Measurements from ENCODE around the gene OPN1MW3.
"Not testable (repeated sequence)": the region's sequence is repeated elsewhere in the genome, so short reads cannot be mapped to it uniquely, and the experiment has no call there.

OPN1MW3 gene

GRCh38 chrX:154257282-154257681, at the start of gene OPN1MW3:
TSS of gene OPN1MW3 (plus strand) at chrX:154257582. CDS start at chrX:154257620, 38 bp downstream.
- not testable (repeated sequence) for DNase-seq

- not testable (repeated sequence) for DNase-seq
Measured at GRCh38 chrX:154209670-154210418, 47.5 kb upstream of the OPN1MW3 start.

GRCh38 chrX:154211057-154211456, 46.3 kb upstream of the OPN1MW3 start:
- DNase-seq: not testable (repeated sequence)

- not testable (repeated sequence) for DNase-seq
Measured at GRCh38 chrX:154211499-154211898, 45.9 kb upstream of the OPN1MW3 start.

GRCh38 chrX:154219456-154219855, 37.9 kb upstream of the OPN1MW3 start, which contains the start of gene OPN1MW2:
TSS of gene OPN1MW2 (plus strand) at chrX:154219756. CDS start at chrX:154219816, 60 bp downstream.
- DNase-seq: not testable (repeated sequence)

- not testable (repeated sequence) for DNase-seq
Measured at GRCh38 chrX:154225292-154225691, 32.1 kb upstream of the OPN1MW3 start.

GRCh38 chrX:154226706-154227105, 30.7 kb upstream of the OPN1MW3 start:
- not testable (repeated sequence) for DNase-seq

GRCh38 chrX:154231443-154231842, 25.9 kb upstream of the OPN1MW3 start:
- DNase-seq: not testable (repeated sequence)

- not testable (repeated sequence) for DNase-seq
Measured at GRCh38 chrX:154233620-154234019, 23.8 kb upstream of the OPN1MW3 start.

- not testable (repeated sequence) for DNase-seq
Measured at GRCh38 chrX:154238939-154239559, 18.3 kb upstream of the OPN1MW3 start.

GRCh38 chrX:154239982-154240503, 17.3 kb upstream of the OPN1MW3 start:
- DNase-seq: not testable (repeated sequence)

GRCh38 chrX:154247377-154248045, 9.9 kb upstream of the OPN1MW3 start:
- DNase-seq: not testable (repeated sequence)

- not testable (repeated sequence) for DNase-seq
Measured at GRCh38 chrX:154248076-154248475, 9.3 kb upstream of the OPN1MW3 start.

- DNase-seq: not testable (repeated sequence)
Measured at GRCh38 chrX:154258711-154259110, 1.3 kb downstream of the OPN1MW3 start.

- not testable (repeated sequence) for DNase-seq
Measured at GRCh38 chrX:154263072-154263471, 5.7 kb downstream of the OPN1MW3 start.

- not testable (repeated sequence) for DNase-seq
Measured at GRCh38 chrX:154269245-154269644, 11.9 kb downstream of the OPN1MW3 start.

- not testable (repeated sequence) for DNase-seq
Measured at GRCh38 chrX:154284489-154285338, 27.3 kb downstream of the OPN1MW3 start.

GRCh38 chrX:154286406-154286805, 29.0 kb downstream of the OPN1MW3 start:
- not testable (repeated sequence) for DNase-seq

GRCh38 chrX:154294791-154295574, 37.6 kb downstream of the OPN1MW3 start, which contains the start of gene TEX28:
TSS of gene TEX28 (minus strand) at chrX:154295124. CDS start at chrX:154292117, 3,007 bp downstream.
- no peak for DNase-seq

- DNase-seq: no peak
Measured at GRCh38 chrX:154295664-154296310, 38.4 kb downstream of the OPN1MW3 start, which contains the start of gene TKTL1. TSS of gene TKTL1 (plus strand) at chrX:154295795. CDS start at chrX:154295860, 65 bp downstream.
